Glomerular visceral epithelial cell (primary cell): ENCODE results near the gene ADM5.
A peak's percentile ranks its signal among the peaks of the same experiment; 100 is the strongest.

Experiments
- DNase-seq: peaks from one replicate; pipeline ENCODE4 v3.0.0-alpha.2; 2016; ENCODE audit errors: extremely low spot score

ADM5 gene

GRCh38 chr19:49658139-49658517, 31.3 kb upstream of the ADM5 start:
- DNase-seq: no peak

GRCh38 chr19:49658566-49659442, 30.6 kb upstream of the ADM5 start:
- no peak for DNase-seq

- no peak for DNase-seq
Observed at GRCh38 chr19:49660338-49660961, 28.9 kb upstream of the ADM5 start.

- DNase-seq: no peak
Observed at GRCh38 chr19:49662011-49662410, 27.4 kb upstream of the ADM5 start.

DNA sequence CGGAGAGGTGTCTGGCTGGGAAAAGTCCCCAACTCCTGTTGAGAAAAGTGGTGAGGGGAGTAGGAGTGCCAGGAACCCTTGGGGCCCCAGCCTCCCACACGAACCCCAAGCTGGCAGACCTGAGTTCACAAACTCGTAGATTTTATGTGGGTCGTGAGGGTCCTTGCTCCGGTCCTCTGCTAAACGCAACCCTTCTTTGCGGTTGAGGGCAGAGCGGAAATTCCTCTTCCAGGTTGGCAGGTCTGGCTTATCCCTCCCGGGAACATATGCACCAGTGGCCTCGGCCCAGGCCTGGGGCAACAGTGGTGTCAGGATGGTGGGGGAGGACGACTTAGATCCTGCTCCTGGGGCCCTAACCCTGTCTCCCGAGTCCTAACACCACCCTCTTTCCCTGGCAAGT, 26.2 kb upstream of the ADM5 start:
- no peak for DNase-seq

GRCh38 chr19:49664171-49665035, 25.0 kb upstream of the ADM5 start:
- peak; percentile 91 for DNase-seq

DNA sequence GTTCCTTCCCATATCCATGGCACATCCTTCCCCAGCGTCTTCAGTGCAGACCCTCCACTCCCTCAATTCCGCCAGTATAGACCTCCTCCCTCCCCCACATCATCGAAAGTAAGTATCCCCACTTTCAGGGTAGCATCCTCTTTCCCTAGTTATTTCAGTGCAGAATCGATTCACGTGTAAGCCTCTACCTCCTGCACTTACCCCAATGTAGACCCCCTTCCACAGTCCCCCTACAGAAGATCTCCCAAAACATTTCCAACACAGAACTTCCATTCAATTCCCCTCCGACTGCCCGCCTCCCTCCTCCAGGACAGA, 24.4 kb upstream of the ADM5 start:
- no peak for DNase-seq

DNA sequence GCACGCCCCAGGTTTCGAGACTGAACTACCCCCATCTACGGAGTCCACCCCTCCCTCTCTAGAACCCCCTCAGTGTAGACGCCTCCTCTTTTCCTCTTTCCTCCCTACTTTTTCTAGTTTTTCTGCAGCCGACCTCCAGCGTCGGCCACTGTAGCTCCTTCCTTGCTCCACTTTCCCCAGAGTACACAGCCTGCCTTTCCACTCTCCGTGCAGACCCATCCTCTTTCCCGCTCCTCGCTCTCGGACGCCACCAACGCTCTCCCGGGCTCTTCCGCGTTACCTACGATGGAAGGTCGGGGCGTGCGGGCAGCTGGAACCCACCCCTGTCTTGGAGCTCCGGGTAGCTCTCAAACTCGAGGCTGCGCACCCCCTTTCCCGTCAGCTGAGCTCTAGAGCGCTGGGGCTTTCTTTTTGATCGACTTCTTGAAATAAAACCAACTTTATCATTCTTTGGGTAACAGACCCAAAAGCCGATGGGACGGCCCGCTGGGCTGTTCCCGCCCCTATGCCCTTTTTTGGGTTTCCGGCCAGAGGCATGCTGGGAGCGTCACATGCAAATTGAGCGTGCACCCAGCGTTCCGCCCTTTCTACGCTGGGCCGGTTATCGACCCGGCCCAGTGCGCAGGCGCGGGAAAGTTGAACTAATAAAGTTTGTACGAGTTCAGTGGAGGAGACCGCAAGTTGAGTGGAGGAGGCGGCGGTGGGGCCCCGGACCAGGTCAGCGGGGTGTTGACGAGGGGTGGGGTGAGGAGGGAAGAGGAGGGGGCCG, 23.9 kb upstream of the ADM5 start, which contains the start of the genes BCL2L12 and IRF3:
BCL2L12 (plus strand) TSS at position 583 of the 769 bp plus-strand sequence. CDS start 760 bp downstream, outside the sequence.
IRF3 (minus strand) TSS at position 507 of the 769 bp plus-strand sequence. CDS start 1,019 bp downstream, outside the sequence.
- DNase-seq: peak; percentile 98

DNA sequence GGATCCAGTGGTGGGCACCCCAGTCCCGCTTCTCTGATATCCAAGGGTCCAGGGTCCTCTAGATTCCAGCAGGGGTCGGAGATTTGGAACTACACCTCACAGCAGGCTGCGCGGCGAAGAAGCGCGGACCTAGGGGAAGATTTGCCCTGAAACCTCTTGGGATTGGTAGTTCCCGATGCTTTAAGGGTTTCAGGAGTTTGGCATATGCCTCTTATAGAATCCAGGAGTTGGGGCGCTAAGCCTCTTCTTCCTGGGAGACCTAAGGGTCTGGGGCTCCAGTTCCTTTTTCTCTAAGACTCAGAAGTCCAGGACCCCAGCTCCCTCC, 23.3 kb upstream of the ADM5 start:
- no peak for DNase-seq

- no peak for DNase-seq
Observed at GRCh38 chr19:49667473-49667872, 21.9 kb upstream of the ADM5 start.

- DNase-seq: no peak
Observed at GRCh38 chr19:49669516-49669915, 19.9 kb upstream of the ADM5 start.

GRCh38 chr19:49672131-49672919, 17.1 kb upstream of the ADM5 start:
- peak; percentile 72 for DNase-seq

DNA sequence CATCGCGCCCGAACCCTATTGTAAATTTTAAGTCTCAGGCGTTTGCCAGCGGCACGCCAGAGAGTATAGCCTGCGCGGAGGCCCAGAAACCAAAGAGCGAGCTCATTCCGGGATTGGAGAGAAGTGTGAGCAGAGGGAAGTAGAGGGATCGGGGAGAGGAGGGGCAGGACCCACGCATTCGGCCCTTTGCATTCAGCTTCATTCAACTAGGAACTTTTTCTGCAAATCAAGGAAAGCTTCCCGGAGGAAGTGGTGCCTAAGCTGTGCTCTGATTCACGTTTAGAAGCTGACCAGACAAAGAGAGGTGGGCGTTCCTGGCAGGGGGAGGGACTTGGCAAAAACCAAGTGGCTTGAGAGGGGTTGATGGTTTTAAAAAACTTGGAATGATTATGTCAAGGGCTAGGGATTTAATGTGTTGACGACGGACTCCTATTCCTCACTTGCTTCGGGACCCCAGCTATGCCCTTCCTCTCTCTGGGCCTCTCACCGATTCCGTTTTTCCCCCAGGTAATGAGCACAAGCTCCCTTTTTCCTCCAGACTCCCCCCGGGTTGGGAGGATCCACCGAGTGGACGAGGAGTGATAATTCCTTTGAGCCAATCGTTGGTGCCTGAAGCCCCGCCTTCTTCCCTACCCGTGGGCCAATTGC, 13.1 kb upstream of the ADM5 start:
- DNase-seq: peak; percentile 85

GRCh38 chr19:49676784-49677230, 12.6 kb upstream of the ADM5 start:
- DNase-seq: peak; percentile 100

DNA sequence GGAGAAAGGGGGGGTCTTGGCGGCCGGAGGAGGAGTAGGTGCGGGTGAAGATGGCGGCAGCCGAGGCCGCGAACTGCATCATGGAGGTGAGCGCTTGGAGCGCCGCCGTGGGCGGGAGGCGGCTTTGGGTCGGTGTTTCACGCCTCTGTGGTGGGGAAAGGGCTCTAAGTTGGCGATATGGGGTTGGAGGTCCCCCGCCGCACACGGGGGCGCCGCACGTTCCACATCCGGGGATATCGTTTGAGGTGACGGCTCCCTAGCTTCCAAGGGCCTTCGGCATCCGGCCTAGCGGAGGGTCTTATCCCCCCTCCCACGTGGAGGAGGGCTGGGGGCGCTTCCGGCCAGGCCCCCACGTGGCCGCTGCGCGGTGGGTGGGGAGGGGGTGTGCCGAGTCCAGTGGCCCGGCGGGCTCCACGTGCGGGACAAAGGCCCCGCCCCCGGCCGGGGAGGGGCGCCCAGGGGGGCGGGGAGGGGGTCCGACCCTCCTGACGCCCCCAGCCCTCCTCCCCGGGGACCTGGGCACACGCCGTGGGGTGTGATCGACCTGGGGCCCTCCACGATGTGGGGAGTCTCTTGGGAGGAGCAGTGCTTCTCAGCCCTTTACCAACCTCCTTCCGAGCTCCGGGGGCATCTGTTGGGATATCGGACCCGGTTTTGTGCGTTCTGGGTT, 12.0 kb upstream of the ADM5 start, which contains the start of gene PRMT1:
PRMT1 (plus strand) TSS at position 41 of the 670 bp plus-strand sequence; CDS start at position 51, 10 bp downstream.
- DNase-seq: peak; percentile 43

GRCh38 chr19:49677901-49678674, 11.3 kb upstream of the ADM5 start:
- peak; percentile 77 for DNase-seq

DNA sequence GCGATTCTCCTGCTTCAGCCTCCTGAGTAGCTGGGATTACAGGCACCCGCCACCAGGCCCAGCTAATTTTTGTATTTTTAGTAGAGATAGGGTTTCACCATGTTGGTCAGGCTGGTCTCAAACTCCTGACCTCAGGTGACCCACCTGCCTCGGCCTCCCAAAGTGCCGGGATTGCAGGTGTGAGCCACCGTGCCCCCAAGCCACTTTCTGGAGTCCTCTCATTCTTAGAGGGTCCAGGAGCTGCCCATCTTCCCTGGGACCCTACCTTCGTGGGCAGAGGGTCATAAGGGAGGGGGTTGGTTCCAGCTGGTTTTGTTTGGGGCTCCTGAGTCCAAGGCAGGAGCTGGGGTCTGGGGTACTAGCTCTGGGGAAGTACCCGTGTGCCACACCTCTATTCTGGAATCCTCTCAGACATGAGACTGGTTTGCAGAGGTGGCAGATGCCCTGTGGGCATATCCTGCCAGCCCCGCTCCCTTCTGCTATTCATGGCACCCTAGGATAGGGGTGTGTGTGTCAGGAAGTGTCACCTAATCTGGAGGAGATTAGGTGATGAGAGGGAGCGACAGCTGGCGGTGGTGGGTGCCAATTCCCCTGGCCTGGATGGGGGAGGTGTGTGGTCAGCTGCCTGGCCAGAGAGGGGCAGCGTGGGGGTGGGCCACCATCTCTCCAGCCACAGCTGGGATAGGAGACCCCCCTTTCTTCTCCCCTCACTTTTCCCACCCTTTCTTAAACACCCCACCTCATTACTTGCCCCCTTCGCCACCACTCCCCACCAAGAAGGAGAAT, 10.2 kb upstream of the ADM5 start:
- DNase-seq: no peak
